HG02884 (cell line): ENCODE measurements around the gene SUSD4.
A peak's percentile ranks its signal among the peaks of the same experiment; 100 is the strongest.
"Not testable (repeated sequence)": the region's sequence is repeated elsewhere in the genome, so short reads cannot be mapped to it uniquely, and the experiment has no call there.

Experiments used
- ATAC-seq: cut with Tn5 transposase; IDR thresholded peaks from one replicate; pipeline ENCODE4 v1.9.1; 2021; ENCODE audit warnings: mild to moderate bottlenecking, moderate library complexity; ENCODE audit not compliant: unreplicated experiment

Gene SUSD4

GRCh38 chr1:223363856-223364684 is at the start of gene SUSD4:
Gene SUSD4, minus strand, starts transcription at chr1:223364176. Its CDS starts 751 bp downstream, at chr1:223363425.
- peak; percentile 61 for ATAC-seq

GRCh38 chr1:223413216-223413615 is 49.2 kb upstream of the SUSD4 start:
- ATAC-seq = no peak

- no peak for ATAC-seq
Measured at GRCh38 chr1:223411710-223412109, 47.7 kb upstream of the SUSD4 start.

- ATAC-seq = no peak
Measured at GRCh38 chr1:223411309-223411708, 47.3 kb upstream of the SUSD4 start.

GRCh38 chr1:223410036-223410435 is 46.1 kb upstream of the SUSD4 start:
- ATAC-seq = no peak

GRCh38 chr1:223405507-223405906 is 41.5 kb upstream of the SUSD4 start:
- ATAC-seq = no peak

- ATAC-seq = no peak
Measured at GRCh38 chr1:223403184-223403815, 39.3 kb upstream of the SUSD4 start.

- ATAC-seq = no peak
Measured at GRCh38 chr1:223402790-223403142, 38.8 kb upstream of the SUSD4 start.

GRCh38 chr1:223401873-223402789 is 38.2 kb upstream of the SUSD4 start:
- ATAC-seq = no peak

- not testable (repeated sequence) for ATAC-seq
Measured at GRCh38 chr1:223399393-223399792, 35.4 kb upstream of the SUSD4 start.

GRCh38 chr1:223394706-223395105 is 30.7 kb upstream of the SUSD4 start:
- no peak for ATAC-seq

GRCh38 chr1:223394242-223394641 is 30.3 kb upstream of the SUSD4 start:
- ATAC-seq = no peak

- no peak for ATAC-seq
Measured at GRCh38 chr1:223393275-223394214, 29.6 kb upstream of the SUSD4 start, which contains the start of gene CCDC185. Gene CCDC185, plus strand, starts transcription at chr1:223393415. Its CDS starts 61 bp downstream, at chr1:223393476.

- no peak for ATAC-seq
Measured at GRCh38 chr1:223390618-223391017, 26.6 kb upstream of the SUSD4 start.

GRCh38 chr1:223386013-223386412 is 22.0 kb upstream of the SUSD4 start:
- no peak for ATAC-seq

GRCh38 chr1:223378754-223379153 is 14.8 kb upstream of the SUSD4 start:
- no peak for ATAC-seq

GRCh38 chr1:223374064-223374610 is 10.2 kb upstream of the SUSD4 start:
- no peak for ATAC-seq

GRCh38 chr1:223364685-223365382 is 858 bp upstream of the SUSD4 start:
- ATAC-seq = peak; percentile 15
